Pons (tissue), 1 donor: Measurements from ENCODE around the gene PIEZO2.
A peak's percentile ranks its signal among the peaks of the same experiment; 100 is the strongest.

Experiments used
- DNase-seq: peaks from one replicate; pipeline ENCODE4 v3.0.0-alpha.2; 2016; ENCODE audit warnings: low spot score

The PIEZO2 gene

DNA sequence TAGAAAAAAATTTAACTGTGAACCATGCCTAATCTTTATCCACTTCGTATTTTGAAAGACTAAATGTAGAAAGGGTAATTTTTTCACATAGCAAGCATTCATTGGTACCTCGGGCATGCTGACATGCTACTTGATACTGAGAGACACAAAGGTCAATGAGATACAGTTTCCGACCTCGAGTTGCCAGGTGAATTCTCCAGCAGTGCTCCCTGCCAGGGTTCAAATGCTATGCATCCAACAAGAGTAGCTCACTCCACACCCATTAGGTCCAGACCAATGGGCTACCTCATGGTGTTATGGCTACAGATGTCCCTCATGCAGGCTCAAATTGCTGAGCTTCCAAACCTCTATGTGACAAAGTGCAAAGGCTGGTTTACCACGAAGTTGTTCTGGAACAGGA, 305.8 kb downstream of the PIEZO2 start:
- DNase-seq, result no peak

GRCh38 chr18:10842861-10843260, 306.5 kb downstream of the PIEZO2 start:
- DNase-seq, result no peak

DNA sequence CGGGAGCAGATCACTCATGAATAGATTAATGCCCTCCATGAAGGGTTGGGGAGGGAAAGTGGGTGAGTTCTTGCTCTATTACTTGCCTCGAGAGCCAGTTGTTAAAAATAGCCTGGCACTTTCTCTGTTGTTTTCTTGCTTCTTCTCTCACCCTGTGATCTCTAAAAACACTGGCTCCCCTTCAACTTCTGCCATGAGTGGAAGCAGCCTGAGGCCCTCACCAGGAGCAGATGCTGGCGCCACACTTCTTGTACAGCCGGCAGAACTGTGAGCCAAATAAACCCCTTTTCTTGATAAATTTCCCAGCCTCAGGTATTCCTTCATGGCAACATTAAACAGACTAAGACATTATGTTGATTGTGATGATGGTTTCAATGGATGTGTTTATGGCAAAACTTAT, 307.0 kb downstream of the PIEZO2 start:
- no peak for DNase-seq

DNA sequence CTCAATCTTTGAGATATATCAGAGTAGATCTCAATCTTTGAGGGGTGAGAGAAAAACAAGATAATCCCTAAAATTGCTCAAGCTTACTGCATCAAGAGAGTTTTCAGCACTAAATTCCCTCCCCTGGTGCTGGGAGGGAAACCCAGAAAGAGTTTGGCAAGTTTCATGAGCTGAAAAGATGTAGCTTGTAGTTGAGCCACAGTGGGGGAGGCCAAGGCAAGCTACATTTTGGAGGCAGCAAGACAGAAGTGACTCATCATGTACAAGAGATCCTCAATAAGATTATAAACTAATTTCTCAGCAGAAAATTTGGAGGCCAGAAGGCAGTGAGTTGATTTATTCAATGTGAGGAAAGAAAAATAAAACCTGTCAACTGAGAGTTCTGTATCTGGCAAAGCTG, 308.2 kb downstream of the PIEZO2 start:
- DNase-seq, result no peak

- no peak for DNase-seq
These were observed 308.6 kb downstream of the PIEZO2 start for GRCh38 chr18:10840743-10841142.

DNA sequence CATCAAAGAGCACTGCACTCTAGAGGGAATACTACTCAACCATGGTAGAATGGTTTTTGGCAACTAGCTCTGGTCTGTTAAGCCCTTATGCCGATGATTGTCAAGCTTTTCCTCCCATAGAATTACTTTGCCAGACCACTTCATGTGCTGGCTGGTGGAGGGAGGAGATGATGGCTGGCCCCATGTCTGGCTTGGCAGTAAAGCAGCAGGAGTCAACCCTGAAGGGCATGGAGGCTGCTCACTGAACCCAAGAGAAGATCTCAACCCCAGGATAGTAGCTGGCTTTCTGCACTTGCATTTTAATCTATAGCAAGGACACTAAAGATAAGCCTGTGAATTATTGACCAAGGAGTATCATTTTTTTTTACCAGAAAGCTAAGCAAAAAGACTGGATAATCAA, 309.9 kb downstream of the PIEZO2 start:
- DNase-seq, result no peak

DNA sequence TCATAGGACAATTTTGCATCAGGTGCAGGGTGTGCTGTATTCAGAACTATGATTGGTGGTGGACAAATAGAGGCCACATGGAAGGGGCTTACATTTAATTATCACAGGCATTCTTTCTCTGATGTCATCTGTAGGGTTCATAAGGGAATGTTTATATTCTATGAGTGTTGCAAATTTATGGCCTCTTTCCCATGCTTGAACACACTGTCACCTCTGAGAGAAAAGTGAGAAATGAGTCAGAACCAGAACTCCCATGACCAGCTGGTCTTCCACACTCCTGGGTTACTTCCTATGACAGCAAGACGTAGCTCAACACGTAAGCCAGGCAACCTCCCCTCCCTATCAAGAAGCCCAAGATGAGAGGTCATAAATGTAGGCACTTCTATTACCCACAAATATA, 310.8 kb downstream of the PIEZO2 start:
- DNase-seq, result no peak

- no peak for DNase-seq
These were observed 315.1 kb downstream of the PIEZO2 start for GRCh38 chr18:10834128-10834815.

GRCh38 chr18:10833656-10834055, 315.7 kb downstream of the PIEZO2 start:
- no peak for DNase-seq

GRCh38 chr18:10826400-10826799, 323.0 kb downstream of the PIEZO2 start:
- no peak for DNase-seq

DNA sequence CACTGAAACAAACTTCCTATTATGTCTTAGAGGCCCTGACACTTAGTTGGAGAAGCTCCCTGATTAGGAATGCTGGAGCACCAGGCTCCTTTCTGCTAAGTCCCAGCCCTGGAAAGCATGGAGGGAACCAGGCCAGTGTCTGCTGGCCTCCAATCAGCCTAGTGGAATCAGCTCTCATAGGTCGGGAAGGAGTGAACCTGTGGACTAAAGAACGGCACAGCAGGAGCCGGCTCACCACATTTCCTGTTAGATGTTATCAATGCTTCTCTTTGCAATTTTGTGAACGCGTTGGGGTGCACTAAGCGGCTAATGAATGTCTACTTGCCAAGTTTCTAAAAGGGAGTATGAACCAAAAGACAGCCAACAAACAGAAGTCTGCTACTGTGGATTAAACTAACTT, 326.9 kb downstream of the PIEZO2 start:
- no peak for DNase-seq

GRCh38 chr18:10820681-10821080, 328.7 kb downstream of the PIEZO2 start:
- no peak for DNase-seq

- DNase-seq, result peak; percentile 29
These were observed 335.0 kb downstream of the PIEZO2 start for GRCh38 chr18:10814336-10814735.

GRCh38 chr18:10805587-10806118, 343.7 kb downstream of the PIEZO2 start:
- no peak for DNase-seq

DNA sequence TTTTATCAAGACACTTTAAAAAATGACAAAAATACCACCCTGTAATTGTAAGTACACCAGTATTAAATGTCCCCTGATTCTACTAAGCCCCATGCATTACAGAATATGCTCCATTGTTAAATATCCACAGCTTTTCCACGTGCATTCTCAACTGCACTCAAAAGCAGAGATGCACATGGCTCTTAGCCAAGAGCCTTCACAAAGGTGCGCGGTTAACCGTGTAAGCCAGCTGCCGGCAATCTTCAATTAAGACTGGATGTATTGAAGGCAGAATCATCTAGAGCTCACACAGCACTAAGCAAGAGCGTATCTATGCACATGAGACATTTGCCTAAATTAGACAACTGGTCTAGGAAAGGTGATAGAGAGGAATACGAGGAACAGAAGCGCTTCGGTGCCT, 345.2 kb downstream of the PIEZO2 start:
- DNase-seq, result no peak

DNA sequence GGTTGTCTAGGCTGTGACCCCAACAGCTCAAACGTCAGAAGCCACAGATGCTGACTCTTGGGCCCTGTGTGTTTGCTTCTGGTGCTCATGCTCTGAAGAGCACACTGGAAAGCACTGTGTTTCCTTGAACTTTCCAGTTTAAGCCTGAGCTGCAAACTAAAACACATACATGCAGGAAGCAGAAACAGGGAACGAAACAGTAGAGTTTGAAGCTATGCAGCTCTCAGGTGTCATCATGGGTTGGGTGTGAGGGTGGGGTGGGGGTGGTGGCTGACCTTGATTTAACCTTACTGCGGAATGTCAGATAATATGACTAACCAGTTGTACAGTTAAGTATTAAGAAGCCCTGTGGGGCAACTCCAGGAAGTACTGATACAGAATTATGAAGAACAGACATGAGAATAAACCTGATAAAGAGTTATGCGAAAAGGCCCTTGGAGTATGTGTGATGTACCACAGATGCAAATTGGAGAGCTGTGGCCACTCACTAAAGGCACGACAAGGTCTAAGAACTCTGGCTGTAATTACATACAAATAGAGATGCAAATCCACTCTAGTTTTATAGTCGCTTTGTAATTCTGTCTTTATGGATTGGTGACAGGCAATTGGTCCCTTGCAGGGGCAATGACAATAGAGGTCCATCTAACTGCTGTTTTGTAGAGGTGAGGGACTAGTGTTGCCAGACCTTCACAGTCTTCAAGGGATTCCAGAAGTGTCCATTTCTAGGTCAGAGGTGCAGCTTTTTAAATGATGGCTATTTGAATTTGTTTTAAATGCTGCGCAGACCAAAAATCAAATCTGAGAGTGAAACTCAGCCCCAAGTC, 350.4 kb downstream of the PIEZO2 start:
- no peak for DNase-seq

DNA sequence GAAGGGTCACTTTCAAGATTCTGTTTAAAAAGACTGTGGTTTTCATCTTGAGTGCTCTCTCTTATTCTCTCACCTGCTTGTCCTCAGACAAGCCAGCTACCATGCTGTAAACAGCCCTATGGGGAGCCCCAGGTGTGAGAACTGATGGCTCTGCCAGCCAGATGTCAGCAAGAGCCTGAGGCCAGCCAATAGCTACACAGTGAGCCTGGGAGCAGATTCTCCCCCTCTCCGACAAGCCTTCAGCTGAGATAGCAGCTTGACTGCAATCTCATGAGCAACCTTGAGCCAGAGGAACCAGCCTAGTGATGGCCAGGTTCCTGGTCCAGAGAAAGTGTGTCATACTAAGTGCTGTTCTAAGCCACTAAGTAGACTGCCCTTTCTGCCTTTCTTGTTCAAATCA, 351.5 kb downstream of the PIEZO2 start:
- DNase-seq, result no peak

- no peak for DNase-seq
These were observed 354.6 kb downstream of the PIEZO2 start for GRCh38 chr18:10794771-10795170.

DNA sequence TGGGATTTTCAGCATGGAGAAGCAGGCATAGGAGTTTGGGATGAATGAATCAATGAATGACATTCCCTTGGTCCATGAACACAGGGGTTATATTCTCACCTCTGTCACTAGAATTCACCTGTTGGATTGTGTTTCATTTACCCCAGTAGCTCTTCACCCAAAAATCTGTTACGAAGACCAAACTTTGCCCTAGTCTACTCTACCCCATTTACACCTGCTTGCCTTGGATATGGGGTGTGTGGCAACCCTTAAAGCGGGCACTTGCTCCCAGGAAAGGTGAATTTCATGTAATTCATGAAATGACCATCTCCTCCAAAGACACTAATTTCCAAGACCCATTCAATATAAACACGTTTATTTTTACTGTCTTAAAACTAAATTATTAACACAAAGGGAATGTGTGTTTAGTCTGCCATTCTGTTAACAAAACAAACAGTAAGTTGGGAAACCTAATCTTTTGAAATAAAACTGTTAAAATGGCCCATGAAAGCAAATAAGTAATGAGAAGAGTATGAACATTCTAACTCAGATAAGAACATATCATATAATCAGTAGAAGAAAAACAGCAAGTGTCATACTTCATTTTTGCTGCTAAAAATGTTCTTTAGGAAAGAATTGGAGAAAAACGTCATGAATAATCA, 355.5 kb downstream of the PIEZO2 start:
- no peak for DNase-seq

DNA sequence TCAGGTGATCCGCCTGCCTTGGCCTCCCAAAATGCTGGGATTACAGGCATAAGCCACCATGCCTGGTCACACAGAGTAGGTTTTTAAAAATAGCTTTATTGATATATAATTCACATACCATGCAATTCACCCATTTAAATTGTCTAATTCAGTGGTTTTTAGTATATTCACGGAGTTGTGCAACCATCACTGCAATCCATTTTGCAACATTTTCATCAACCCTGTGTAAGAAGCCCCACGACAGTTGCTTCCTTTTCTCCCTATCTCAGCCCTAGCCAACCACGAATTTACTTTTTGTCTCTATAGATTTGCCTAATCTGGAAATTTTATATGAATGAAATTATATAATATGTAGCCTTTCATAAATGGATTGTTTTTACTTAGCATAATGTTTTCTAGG, 357.2 kb downstream of the PIEZO2 start:
- DNase-seq, result no peak

GRCh38 chr18:10791169-10791831, 358.1 kb downstream of the PIEZO2 start:
- peak; percentile 54 for DNase-seq

DNA sequence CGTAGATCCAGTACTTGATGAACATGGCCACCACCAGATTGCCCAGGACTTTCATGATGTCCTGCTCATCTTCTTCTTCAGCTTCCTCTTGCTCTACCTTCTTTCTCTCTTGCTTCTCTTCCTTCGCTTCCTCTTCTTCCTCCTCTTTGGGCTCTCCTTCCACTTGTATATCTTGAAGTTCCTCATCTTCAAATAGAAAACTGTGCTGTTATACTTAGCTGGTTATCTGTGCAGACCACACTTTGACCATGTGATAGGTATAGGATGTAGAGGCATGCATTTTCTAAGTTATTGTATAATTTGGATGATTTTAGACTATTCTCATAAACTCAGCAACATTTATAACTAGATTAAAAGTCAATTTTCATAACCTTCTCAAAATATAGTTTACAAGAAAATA, 360.2 kb downstream of the PIEZO2 start:
- peak; percentile 51 for DNase-seq
